ENCODE measurements around the gene KANSL1. TPM values are rescaled to one million over a fixed set of nuclear protein-coding genes. Genes with fewer than 3 reads are reported as not detected.

The KANSL1 gene
- total and polyA plus RNA-seq, 8 donors = 65.9 to 129 (median 79.0) TPM

DNA sequence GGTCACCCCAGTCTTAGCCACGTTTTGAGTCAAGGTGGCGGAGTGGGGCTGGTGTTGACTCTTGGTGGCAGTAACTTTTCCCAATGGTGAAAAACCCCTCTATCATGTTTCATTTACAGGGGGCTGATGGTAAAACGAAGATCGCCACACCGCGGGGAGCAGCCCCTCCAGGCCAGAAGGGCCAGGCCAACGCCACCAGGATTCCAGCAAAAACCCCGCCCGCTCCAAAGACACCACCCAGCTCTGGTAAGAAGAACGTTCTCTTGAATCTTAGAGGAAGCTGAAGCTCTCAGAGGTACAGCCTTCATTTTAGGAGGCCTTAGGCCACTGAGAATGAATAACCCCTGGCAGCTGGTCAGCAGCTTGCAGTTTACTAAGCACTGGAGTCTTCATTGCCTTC lies 201.9 kb downstream of the KANSL1 start:
- ATAC-seq = no peak

DNA sequence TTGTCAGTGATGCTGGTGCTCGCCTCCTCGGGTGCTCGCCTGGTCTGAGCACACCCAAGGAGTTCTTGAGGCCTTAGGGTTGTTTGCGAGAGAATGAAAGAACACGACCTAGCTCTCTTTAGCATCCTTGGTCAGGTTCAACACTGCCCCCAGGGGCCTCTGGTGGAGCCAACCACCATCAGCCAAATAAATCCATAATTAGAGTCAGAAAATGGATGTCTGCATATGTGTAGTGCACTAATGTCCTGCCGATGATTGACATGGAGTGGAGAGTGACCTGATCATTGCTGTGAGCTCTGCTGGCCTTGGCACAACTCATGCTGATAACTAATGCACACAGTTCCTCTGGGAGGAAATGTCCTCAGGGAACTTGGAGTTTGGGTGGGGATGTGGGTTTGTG lies 202.3 kb downstream of the KANSL1 start:
- TF ChIP-seq, protein P1, sequence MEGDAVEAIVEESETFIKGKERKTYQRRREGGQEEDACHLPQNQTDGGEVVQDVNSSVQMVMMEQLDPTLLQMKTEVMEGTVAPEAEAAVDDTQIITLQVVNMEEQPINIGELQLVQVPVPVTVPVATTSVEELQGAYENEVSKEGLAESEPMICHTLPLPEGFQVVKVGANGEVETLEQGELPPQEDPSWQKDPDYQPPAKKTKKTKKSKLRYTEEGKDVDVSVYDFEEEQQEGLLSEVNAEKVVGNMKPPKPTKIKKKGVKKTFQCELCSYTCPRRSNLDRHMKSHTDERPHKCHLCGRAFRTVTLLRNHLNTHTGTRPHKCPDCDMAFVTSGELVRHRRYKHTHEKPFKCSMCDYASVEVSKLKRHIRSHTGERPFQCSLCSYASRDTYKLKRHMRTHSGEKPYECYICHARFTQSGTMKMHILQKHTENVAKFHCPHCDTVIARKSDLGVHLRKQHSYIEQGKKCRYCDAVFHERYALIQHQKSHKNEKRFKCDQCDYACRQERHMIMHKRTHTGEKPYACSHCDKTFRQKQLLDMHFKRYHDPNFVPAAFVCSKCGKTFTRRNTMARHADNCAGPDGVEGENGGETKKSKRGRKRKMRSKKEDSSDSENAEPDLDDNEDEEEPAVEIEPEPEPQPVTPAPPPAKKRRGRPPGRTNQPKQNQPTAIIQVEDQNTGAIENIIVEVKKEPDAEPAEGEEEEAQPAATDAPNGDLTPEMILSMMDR (IDR thresholded peaks at IDR 0.05) = no peak
- Histone ChIP-seq H3K27ac (no peak overlapping the region), H3K4me1 (no peaks in the 10 kb centered on the region), H3K27me3 (no peaks in the 10 kb centered on the region), H3K4me3 (no peak overlapping the region), H3K36me3 (no peaks in the 10 kb centered on the region), H3K9me3 (no peaks in the 10 kb centered on the region)
- ATAC-seq (no peak), DNase-seq (no peak)
- intact Hi-C loops (cut with DNase I) = no loop called here

More for the DNA sequence above, 201.9 kb downstream of the KANSL1 start:
- no peak for DNase-seq
- Histone ChIP-seq H3K4me3 (no peak overlapping the region), H3K4me1 (no peaks in the 10 kb centered on the region), H3K27ac (no peak overlapping the region), H3K9me3 (no peaks in the 10 kb centered on the region), H3K36me3 (no peaks in the 10 kb centered on the region), H3K27me3 (no peaks in the 10 kb centered on the region)
- TF ChIP-seq, protein P1 (IDR thresholded peaks at IDR 0.05) = no peak
- intact Hi-C loops (cut with DNase I) = no loop called here

DNA sequence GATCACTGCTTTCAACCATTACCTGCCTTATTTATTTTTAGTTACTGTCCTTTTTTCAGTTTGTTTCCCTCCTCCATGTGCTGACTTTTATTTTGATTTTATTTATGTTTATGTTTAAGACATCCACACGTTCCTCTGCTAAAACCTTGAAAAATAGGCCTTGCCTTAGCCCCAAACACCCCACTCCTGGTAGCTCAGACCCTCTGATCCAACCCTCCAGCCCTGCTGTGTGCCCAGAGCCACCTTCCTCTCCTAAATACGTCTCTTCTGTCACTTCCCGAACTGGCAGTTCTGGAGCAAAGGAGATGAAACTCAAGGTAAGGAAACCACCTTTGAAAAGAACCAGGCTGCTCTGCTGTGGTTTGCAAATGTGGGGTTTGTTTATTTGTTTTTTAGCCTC lies 203.5 kb downstream of the KANSL1 start:
- no peaks in the 10 kb centered on the region for H3K9me3 ChIP-seq
- H3K27ac ChIP-seq = no peak overlapping the region
- intact Hi-C loops (cut with DNase I) = no loop called here
- H3K27me3 ChIP-seq = no peaks in the 10 kb centered on the region
- ATAC-seq (no peak), DNase-seq (no peak)
- H3K36me3 ChIP-seq = no peaks in the 10 kb centered on the region
- TF ChIP-seq, protein P1 (IDR thresholded peaks at IDR 0.05) = no peak
- no peaks in the 10 kb centered on the region for H3K4me1 ChIP-seq
- no peak overlapping the region for H3K4me3 ChIP-seq

DNA sequence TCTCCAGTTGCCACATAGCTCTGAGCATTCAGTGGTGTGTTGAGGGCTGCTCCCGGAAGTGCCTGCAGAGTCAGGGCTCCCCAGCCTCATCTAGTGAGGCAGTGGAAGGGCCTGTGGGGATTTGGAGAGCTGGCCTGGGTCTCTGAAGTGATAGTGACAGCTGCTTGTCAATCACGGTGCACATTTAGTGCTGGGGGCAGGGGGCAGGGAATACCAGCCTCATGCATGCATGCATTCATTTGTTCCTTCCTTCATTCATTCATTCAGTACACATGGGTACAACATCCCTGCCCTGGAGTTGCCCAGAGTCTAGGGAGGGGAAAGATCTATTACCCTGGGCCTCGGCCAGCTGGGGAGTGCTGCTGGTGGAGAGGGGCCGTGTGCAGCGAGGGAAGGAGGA lies 205.5 kb downstream of the KANSL1 start:
- TF ChIP-seq, protein P1 (IDR thresholded peaks at IDR 0.05) = no peak
- Histone ChIP-seq H3K27me3 (peaks cover 0 to 8% of the 10 kb centered on the region in 2 donors), H3K36me3 (no peaks in the 10 kb centered on the region), H3K4me1 (no peaks in the 10 kb centered on the region), H3K4me3 (no peak overlapping the region), H3K27ac (no peak overlapping the region), H3K9me3 (no peaks in the 10 kb centered on the region)
- intact Hi-C loops (cut with DNase I) = no loop called here
- DNase-seq (no peak), ATAC-seq (no peak)

DNA sequence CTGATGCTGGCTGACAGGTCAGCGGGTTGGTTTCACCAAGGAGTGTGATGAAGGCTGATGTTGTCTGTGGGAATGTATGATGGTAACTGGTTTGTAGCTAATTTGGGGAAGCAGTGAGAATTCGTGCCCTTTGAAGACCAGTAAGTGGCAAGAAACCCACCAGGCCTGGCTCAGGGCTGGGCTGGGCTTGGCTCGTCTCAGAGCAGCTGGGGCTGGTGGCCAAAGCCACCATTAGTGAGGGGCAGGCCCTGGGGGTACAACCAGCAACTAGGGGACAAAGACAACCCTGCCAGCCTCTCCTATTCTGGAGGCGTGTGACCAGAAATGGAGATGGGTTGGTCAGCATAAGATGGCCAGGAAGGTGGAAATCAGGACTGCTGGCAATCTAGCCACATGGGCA lies 207.2 kb downstream of the KANSL1 start:
- no peak overlapping the region for H3K27ac ChIP-seq
- H3K36me3 ChIP-seq = no peaks in the 10 kb centered on the region
- TF ChIP-seq, protein P1 (IDR thresholded peaks at IDR 0.05) = no peak
- ATAC-seq (no peak), DNase-seq (no peak)
- no peaks in the 10 kb centered on the region for H3K4me1 ChIP-seq
- intact Hi-C loops (cut with DNase I) = no loop called here
- H3K4me3 ChIP-seq = no peak overlapping the region
- peaks cover 0 to 8% of the 10 kb centered on the region in 2 donors for H3K27me3 ChIP-seq
- H3K9me3 ChIP-seq = no peaks in the 10 kb centered on the region
